Neural crest cell (in vitro differentiated cells): ENCODE data around the gene MPLKIP. TPM values are rescaled to one million over a fixed set of nuclear protein-coding genes. Genes with fewer than 3 reads are reported as not detected.

Experiments
- DNase-seq: peaks from one replicate; pipeline ENCODE4 v3.0.0; 2021; ENCODE audit warnings: low read depth, mixed read lengths, low spot score
- H3K27ac Mint-ChIP-seq: one replicate; pipeline ENCODE4 v1.8.0; 2021; ENCODE audit warnings: mild to moderate bottlenecking, mixed read lengths; ENCODE audit not compliant: unreplicated experiment
- H3K27me3 Mint-ChIP-seq: 2 replicates; pipeline ENCODE4 v1.8.0; 2021; ENCODE audit warnings: low read depth, mild to moderate bottlenecking, mixed read lengths
- H3K36me3 Mint-ChIP-seq: 2 replicates; pipeline ENCODE4 v1.8.0; 2021; ENCODE audit warnings: low read depth, mild to moderate bottlenecking, mixed read lengths
- H3K4me1 Mint-ChIP-seq: 2 replicates; pipeline ENCODE4 v1.8.0; 2021; ENCODE audit warnings: mixed read lengths
- H3K4me3 Mint-ChIP-seq: one replicate; pipeline ENCODE4 v1.8.0; 2021; ENCODE audit warnings: mild to moderate bottlenecking, mixed read lengths
- H3K9me3 Mint-ChIP-seq: 2 replicates; pipeline ENCODE4 v1.8.0; 2021; ENCODE audit warnings: mixed read lengths
- total RNA-seq: library from RNA; stranded (reverse); gene quantifications from 2 replicates; pipeline ENCODE4 v1.2.1, GENCODE V29; 2021
- TF ChIP-seq, protein P1 (sequence below): fragments of 200-600 bp; sonication (generic); conservative IDR thresholded peaks from 2 replicates; pipeline ENCODE4 v1.5.0; 2021; ENCODE audit warnings: antibody characterized with exemption, mild to moderate bottlenecking

Gene MPLKIP
- total RNA-seq, 1 donor from 2014 or later: 44.0 TPM

DNA sequence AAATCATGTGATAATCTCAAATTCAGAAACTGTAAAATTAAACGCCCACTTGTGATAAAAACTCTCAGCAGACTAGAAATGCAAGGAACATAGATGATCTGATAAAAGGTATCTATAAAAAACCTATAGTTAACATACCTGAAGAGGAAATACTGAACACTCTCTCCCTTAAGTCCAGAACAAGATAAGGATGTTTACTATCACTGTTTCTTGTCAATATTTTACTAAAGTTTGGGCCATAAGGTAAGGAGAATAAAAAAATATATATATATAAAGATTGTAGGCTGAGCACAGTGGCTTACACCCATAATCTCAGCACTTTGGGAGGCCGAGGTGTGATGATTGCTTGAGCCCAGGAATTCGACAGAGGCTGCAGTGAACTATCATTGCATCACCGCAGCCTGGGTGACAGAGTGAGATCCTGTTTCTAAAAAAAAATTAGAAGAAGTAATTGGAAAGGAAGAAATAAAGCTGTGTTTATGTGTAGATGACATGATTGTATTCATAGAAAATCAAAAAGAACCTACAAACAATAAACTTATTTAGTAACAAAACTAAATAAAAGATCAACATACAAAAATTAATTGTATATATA, 28.4 kb downstream of the MPLKIP start:
- Mint-ChIP-seq H3K4me3 (no peak overlapping the region), H3K9me3 (no peaks in the 10 kb centered on the region), H3K27me3 (no peaks in the 10 kb centered on the region), H3K4me1 (no peaks in the 10 kb centered on the region), H3K36me3 (no peaks in the 10 kb centered on the region), H3K27ac (no peak overlapping the region)
- no peak for DNase-seq
- TF ChIP-seq, protein P1, sequence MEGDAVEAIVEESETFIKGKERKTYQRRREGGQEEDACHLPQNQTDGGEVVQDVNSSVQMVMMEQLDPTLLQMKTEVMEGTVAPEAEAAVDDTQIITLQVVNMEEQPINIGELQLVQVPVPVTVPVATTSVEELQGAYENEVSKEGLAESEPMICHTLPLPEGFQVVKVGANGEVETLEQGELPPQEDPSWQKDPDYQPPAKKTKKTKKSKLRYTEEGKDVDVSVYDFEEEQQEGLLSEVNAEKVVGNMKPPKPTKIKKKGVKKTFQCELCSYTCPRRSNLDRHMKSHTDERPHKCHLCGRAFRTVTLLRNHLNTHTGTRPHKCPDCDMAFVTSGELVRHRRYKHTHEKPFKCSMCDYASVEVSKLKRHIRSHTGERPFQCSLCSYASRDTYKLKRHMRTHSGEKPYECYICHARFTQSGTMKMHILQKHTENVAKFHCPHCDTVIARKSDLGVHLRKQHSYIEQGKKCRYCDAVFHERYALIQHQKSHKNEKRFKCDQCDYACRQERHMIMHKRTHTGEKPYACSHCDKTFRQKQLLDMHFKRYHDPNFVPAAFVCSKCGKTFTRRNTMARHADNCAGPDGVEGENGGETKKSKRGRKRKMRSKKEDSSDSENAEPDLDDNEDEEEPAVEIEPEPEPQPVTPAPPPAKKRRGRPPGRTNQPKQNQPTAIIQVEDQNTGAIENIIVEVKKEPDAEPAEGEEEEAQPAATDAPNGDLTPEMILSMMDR: no peak

DNA sequence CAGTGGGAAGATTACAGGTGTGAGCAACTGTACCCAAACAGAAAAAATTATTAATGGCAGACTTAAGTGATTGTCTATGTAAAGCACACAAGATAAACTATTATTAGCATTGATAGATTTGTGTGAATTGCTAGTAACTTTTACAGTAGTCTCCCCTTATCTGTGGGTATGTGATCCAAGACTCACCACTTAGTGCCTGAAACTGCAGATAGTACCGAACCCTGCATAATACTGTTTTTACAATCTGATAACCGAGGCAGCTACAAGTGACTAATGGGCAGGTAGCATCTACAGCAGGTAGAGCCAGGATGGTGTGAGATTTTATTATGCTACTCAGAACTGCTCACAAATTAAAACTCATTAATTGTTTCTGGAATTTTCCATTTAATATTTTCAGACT, 31.5 kb downstream of the MPLKIP start:
- DNase-seq: no peak
- no peak overlapping the region for H3K27ac Mint-ChIP-seq
- H3K4me1 Mint-ChIP-seq: no peaks in the 10 kb centered on the region
- no peak overlapping the region for H3K4me3 Mint-ChIP-seq
- no peaks in the 10 kb centered on the region for H3K9me3 Mint-ChIP-seq
- TF ChIP-seq, protein P1: no peak
- H3K27me3 Mint-ChIP-seq: no peaks in the 10 kb centered on the region
- H3K36me3 Mint-ChIP-seq: no peaks in the 10 kb centered on the region

DNA sequence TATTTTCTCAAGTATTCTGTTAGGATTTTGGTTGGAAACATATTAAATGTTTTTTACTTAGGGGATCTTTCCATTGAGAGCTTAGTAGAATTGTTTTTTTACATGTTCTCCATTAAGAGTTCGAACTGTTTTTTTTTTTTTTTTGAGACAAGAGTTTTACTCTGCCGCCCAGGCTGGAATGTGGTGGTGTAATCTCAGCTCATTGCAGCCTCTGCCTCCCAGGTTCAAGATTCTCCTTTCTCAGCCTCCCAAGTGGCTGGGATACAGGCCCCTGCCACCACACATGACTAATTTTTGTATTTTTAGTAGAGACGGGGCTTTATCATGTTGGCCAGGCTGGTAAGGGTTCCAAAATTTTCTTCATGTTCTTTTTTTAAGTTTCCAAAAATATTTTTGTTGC, 33.2 kb downstream of the MPLKIP start:
- H3K9me3 Mint-ChIP-seq: no peaks in the 10 kb centered on the region
- H3K36me3 Mint-ChIP-seq: peaks cover 3% of the 10 kb centered on the region
- no peaks in the 10 kb centered on the region for H3K27me3 Mint-ChIP-seq
- H3K27ac Mint-ChIP-seq: no peak overlapping the region
- H3K4me1 Mint-ChIP-seq: peaks cover 1% of the 10 kb centered on the region
- DNase-seq: no peak
- TF ChIP-seq, protein P1: no peak
- no peak overlapping the region for H3K4me3 Mint-ChIP-seq

DNA sequence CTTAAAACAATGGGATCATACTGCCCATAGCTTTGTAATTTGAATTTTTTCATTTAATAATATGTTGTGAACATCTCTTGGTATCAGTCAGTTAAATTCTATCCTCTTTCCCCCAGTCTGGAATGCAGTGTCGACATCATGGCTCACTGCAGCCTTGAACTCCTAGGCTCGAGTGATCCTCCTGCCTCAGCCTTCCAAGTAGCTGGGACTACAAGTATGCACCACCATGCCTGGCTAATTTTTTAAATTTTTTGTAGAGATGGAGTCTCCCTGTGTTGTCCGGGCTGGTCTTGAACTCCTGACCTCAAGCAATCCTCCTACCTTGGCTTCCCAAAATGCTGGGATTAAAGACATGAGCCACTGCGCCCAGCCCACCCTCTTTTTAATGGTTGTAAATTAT, 34.6 kb downstream of the MPLKIP start:
- Mint-ChIP-seq H3K36me3 (peaks cover 3% of the 10 kb centered on the region), H3K27ac (no peak overlapping the region), H3K9me3 (no peaks in the 10 kb centered on the region), H3K4me3 (no peak overlapping the region), H3K4me1 (peaks cover 7% of the 10 kb centered on the region), H3K27me3 (no peaks in the 10 kb centered on the region)
- DNase-seq: no peak
- TF ChIP-seq, protein P1: no peak

DNA sequence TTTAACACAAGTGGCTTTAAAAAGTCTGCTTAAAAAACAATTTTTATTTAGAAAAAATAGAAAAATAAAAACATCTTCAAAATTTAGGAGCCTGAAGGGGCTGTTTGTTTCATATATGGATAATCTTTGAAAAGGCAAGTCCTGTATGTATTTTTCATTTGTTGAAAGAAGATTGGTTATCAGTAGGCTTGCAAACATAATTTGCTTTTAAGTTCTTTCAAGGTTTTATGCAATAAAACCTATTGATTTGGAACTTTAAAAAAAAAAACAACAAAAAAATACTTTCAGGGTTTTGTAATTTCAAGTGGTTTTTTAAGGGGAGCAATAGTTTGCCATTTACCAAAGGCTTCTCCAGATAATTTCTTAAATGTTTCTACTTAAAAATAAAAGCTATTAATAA, 35.6 kb downstream of the MPLKIP start:
- DNase-seq: no peak
- peaks cover 7% of the 10 kb centered on the region for H3K36me3 Mint-ChIP-seq
- H3K27me3 Mint-ChIP-seq: no peaks in the 10 kb centered on the region
- H3K4me3 Mint-ChIP-seq: no peak overlapping the region
- TF ChIP-seq, protein P1: no peak
- no peaks in the 10 kb centered on the region for H3K9me3 Mint-ChIP-seq
- peaks cover 7% of the 10 kb centered on the region for H3K4me1 Mint-ChIP-seq
- H3K27ac Mint-ChIP-seq: no peak overlapping the region
